GM04504 (cell line): Measurements from ENCODE around the gene SLC29A3.

Experiments
- DNase-seq: peaks from one replicate; pipeline ENCODE4 v3.0.0-alpha.2; 2012; ENCODE audit warnings: low read depth

Gene SLC29A3

DNA sequence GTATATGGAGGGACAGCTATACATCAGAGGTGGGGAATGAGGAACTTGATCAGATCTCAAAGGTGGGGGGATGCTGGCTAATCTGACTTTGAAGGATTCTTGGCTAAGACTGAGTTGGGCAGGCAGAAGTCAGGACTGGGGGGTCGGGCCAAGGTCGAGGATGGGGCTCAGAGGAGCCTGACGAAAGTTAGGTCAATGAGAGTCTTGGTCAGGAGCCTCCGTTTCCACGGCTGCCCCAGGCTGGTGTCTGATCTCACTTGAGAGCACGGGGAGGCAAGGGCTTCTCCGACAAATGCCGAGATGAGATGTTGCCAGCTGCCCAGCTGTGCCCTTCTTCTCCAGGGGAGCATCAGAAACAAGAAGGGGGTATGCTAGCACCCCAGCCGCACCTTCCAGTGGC is 5.7 kb downstream of the SLC29A3 start:
- DNase-seq: no peak

DNA sequence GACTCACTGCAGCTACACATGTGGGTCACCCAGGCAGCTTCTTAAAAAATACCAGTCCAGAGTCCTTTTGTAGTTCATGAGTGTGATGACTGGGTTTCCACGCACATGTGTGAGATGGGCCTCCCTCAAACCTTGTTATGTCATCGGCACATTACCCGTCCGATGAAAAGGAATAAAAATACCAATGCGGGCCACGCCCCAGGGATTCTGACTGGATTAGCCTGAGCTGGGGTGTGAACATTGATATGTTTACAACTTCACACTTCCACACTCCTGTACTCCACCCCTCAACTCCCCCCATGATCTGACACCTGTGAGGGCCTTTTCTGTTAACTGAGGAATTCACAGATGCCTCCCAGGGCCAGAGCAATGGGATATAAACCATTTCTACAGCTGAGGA is 6.2 kb downstream of the SLC29A3 start:
- no peak for DNase-seq

DNA sequence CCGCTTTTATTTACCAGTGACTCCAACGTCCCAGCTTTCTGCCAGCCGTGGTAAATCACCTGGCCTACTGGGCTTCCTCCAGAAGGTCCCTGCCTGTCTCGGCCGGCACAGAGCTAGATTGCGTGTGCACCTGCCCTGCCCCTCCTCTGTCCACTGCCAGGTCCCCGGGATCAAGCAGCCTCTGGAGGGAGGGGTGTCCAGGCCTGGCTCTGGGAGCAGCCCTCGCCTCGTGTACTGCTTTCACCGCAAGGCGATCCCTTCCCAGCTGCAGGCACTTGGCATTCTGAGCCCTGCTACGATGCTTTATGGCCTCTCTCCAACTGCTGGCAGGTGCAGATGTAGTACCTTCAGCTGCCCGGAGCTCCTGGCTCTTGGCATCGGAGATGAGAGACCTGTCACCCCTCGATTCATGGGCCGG is 7.4 kb downstream of the SLC29A3 start:
- no peak for DNase-seq

DNA sequence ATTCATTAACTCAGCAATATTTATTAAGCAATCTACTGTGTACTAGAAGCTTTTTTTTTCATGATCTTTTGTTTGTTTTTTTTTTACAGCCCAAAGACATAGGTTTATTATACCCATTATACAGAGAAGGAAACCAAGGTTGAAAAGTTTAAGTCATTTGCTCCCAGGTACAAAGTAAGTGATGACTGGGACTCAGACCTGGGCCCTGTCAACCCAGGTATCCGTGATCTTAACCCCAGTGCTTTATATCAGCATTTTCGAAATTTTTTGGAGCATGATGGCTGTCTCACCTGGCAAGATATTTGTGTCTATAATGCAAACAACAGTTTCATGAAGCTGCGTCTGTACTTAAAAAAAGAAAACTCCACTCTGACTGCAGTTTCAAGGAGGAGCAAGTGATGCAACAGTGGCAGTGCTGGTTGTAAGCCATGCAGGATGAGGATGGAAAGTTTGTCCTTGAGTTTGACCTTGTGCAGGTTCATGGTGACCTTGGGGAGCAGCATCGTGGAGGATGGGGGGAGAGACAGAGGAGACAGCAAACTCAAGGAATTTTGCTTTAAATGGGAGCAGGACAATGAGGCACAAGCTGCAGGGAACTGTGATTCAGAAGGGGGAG is 11.8 kb downstream of the SLC29A3 start:
- DNase-seq: no peak

DNA sequence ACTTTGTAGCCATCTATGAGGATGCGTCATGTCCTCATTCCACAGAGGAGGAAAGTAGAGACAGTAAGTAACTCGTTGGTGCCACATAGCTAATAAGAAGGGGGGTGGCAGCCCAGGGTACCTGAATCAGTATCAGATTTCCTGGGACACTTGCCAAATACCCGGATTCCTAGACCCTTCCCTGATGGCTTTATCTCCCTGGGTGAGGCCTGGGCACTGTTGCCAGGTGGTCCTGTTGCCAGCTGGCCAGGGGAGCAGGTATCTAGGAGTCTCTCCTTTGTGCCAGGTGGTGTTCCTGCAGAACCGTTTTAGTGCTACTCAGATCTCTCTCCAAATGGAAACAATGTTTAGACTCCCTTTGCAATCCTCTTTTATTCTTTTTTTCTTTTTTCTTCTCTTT is 12.7 kb downstream of the SLC29A3 start:
- DNase-seq: no peak

DNA sequence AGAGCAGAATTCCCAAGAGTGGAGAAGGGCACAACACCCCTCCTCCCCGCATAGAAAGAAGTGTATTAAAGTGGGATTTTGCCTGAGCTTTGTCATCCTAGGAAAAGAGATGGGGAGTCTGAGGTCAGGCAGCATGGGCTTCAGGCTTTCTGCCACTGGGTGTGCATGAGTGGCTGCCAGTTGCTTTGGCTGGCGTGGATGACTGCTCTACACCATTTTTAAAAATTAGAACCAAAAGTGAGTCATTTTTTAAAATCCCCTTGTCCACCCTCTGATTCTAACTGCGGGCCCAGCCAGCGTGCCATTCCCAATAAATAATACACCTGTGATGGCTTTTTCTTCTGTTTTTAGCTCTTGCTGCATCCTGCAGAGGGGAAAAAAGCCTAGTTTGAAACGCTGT is 13.4 kb downstream of the SLC29A3 start:
- DNase-seq: no peak

DNA sequence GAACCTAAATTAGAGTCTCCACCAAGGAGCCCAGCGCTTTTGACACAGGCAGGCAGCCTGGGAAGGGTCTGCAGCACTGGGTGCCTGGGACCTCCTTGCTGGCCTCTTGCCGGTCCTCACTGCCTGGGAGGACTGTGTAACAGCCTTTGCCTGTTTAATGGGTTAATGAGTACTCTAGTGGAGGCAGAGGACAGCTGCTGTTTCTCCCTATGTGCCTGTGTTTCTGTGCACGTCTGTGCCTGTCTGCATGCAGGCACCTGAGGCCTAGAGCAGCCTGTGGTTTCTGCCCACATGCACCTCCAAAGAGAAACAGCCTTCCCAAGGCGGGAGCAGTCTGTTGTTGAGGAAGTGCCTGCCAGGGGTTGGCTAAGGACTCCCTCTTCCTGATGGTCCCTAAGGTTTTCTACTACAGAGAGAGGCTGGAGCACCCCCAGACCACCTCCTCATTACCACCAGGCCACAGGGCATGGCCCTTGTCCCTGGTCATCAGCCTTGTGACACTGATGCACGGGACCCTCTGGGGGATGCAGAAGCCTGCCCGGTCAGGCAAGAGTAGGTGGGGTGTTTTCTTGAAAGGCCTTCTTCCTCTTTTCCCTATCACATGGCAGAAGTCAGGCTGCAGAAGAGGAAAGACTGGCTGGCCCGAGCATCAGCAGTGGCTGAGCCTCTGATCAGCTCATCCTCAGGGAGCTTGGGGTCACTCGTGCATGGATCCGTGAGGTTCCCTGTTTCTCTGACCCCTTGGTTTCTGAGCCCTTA is 14.2 kb downstream of the SLC29A3 start:
- no peak for DNase-seq

DNA sequence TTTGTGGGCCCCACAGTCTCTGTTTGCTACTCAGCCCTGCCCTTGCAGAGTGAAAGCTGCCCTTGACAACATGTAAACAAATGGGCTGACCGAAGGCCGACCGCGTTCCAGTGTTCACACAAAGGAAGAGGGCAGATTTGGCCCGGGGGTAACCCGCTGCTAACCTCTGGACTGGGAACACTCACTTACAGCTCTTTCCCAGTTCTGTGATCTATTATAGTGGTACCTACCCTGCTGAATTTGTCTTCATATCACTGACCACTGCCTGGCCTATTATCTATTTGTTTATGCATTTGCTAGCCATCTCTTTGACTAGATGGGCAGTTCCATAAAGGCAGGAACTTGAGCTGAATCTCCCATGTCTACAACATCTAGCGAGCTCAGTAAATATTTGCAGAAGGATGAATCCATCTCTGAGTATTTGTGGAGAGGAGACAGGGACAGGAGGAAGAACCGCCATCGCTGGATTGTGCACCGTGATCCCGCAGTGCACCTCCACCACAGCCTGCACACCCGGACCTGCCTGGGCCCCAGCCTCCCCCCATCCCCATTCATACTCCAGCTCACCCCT is 15.2 kb downstream of the SLC29A3 start:
- DNase-seq: no peak

DNA sequence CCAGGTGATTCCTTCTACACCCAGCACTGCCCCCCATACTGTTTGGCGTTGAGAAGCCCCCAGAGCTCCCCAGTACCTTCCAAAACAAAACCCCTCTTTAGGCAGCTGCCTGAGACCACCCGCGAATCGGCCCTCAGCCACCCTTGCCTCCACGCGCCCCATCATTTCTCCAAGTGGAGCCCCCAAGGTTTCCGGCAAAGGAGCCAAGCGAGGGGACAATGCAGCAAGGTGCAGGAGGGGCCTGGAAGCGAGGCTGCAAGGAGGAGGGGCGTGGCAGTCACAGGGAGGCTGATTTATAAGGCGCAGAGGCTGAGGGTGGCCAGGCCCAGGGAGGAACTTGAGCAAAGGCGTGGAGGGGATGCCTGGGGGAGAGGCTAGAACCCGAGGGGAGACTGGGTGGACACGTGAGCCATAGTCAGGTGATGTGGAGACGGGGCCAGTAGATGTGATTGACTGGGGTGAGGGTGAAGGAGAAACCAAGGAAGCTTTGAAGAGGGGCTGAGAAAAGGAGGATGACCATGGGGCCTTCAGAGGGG is 16.2 kb downstream of the SLC29A3 start:
- DNase-seq: no peak

DNA sequence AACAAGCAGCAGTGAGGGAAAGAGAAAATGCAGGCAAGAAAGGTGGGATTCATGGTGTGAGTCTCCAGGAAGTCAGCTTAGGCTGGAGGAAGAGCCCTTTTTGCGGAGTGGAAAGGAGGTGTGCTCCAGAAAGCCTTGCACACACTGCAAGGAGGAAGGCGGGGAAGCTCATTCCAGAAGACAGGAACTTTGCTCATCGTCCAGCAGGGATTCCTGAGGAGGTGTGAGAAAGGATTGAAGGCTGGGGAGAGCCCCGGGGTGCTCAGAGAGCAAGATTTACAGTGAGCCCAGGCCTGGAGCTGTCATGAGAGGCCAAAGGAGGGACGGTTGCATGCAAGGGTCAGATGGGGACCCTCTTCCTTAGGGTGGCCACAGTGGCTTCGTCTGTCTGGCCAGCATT is 17.6 kb downstream of the SLC29A3 start:
- DNase-seq: no peak

DNA sequence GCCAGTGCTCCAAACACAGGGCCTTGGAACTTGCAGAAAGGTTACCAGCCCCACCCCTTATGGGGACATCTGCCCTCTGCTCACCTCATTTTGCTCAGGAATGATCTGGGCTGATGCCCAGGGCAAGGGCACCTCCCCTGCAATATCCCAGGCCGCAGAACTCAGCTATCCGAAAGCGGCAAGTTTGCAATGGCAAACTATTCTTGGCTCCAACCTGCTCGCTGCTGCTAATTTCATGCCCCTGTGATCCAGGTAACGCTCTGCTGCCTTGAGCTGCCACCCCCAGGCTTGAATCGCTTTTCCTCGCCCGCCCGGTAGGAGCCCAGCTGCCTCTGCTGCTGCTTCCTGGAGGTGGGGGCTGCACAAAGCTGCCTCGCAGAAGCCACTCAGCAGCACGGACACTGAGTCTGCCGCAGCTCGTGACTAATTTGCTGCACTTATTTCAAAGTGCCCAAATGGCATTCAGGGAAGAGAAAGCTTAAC is 18.2 kb downstream of the SLC29A3 start:
- no peak for DNase-seq

DNA sequence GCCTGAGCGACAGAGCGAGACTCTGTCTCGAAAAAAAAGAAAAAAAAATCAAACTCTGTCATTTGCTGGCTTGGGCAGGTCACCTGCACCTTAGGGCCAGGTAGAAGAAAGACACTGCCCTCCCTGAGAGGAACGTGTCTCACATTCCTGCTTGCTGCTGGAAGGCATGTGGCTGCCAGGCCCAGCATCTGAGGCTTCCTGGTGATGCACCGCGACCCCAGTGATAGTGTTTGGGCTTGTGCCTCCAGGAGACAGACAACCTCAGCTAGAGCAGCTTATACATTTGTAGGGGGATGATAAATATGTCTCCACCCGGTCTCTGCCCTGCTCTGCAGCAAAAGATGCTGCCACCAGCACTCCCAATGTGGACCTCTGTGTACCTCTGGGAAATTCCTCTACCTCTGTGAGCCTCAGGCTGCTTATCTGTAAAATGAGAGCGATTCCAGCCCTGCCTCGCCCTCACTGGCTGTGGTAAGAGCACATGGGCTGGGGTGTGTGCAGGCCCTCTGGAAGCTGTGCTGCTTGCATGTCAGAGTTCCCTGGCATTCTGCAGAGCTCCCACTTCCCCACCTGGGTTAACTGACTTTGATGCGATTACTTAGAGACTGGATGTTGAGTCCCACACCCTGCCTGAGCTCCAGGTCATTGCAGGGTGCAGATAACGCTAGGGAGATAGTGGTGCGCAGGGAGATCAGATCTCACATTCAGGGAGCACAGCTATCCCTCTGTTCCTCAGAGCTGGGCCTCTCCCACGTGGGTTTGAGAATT is 19.9 kb downstream of the SLC29A3 start:
- no peak for DNase-seq

DNA sequence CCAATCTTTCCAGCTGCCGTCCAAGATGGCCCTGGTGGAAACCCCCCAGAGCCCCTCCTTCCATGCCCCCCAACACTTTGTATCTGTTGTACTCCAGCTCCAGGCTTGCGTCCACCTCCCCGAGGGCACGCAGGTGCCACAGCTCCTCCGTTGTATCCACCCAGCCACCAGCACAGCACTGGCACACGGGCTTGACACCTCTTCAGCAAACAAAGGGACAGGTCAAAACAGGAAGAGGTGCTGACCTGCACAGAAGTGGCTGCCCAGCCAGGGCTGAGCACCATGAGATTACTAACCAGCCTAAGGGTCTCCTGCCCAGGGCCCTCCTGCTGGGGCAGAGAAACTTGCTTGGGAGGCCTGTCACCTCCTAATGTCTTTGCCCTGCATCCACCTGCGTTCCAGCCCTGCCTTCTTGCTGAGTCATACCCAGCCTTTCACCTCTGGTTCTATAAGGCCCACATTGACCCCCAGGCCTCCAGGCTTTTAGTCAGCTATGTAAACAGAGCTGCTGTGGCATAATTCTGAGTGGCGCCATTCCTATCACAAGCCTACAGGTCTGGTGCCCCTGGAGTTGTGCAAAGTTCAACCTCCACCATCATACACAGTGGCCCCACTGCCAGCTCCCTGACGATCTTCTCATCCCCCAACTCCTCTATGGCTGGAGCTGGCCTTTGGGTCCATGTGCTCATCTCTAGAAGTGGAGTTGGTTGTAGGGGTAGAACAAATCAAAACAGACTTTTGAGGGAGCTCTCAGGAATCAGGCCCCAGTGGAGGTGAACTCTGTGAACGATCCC is 20.9 kb downstream of the SLC29A3 start:
- no peak for DNase-seq

DNA sequence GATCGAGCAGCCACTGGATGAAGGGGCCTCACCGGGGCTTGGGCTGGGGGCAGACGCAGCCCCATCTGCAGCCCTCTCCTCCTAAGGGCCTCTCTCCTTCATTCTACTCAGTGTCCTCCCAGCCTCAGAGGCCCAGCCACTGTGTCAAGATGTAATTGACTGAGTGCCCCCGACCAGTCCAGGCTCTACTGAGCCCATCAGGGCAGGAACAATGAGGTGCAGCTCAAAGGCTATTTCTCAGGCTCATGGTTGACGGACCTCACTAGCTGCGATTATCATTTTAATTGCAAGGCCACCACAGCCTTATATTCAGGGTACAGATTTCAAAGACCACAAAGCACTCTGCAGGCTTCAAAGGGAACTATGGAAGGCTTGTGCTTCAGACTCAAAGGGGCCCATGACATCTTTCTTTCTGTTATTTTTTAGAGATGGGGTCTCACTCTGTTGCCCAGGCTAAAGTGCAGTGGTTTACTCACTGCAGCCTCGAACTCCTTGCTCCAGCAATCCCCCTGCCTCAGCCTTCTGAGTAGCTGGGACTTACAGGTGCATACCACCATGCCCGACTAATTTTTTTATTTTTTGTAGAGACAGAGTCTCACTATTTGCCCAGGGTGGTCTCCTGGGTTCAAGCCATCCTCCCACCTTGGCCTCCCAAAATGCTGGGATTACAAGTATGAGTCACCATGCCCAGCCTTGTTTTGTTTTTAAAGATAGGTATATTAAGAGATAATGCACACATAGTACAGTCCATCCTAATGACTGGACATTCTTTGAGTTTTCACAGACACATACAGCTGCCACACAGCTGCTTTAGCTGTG is 23.7 kb downstream of the SLC29A3 start:
- no peak for DNase-seq

DNA sequence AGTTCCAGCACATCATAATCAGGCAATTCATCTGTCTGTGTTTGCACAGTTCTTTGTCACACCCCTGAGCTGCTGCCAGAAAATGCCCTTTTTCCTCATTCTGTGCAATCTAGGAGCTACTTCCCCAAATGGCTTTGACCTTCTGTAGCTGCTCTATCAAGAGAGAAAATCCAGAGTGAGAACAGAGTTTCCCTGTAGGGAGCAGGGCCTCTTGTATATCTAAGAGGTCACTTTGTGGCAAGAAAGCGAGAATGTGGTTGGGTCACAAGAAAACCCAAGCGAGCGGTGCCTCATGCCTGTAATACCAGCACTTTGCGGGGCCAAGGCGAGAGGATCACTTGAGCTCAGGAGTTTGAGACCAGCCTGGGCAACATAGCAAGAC is 24.3 kb downstream of the SLC29A3 start:
- no peak for DNase-seq

DNA sequence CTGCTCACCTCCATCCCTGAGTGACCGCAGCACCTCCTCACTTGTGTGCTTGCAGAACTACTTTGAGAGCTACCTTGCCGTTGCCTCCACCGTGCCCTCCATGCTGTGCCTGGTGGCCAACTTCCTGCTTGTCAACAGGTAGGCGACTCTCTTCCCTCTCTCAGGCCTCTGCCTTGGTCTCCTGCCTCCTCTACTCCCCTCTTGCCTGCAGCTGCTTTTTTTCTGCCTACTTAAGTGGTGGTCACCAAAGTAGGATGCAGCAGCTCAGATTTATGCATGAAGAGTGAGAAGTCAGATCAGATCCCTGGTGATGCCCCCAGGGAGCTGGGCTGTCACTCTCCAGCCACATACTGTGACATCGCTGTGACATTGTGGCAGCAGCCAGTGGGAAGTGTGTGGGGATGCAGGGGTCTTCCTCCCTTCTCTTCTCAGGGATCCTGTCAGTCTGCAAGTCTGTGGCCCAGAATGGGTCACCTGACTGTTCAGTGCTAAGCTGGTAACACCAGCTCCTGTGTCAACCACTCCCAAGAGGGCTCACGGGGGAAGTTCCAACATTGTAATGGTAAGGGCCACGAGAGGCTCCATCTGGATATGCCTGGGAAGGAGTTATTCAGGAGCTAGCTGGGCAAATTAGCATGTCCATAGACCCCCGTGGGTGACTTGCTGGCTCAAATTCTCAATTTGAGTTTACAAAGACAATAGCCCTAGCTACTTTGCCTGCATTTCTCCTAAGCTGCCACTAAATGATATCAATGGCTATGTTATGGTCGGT is 25.3 kb downstream of the SLC29A3 start:
- DNase-seq: no peak

DNA sequence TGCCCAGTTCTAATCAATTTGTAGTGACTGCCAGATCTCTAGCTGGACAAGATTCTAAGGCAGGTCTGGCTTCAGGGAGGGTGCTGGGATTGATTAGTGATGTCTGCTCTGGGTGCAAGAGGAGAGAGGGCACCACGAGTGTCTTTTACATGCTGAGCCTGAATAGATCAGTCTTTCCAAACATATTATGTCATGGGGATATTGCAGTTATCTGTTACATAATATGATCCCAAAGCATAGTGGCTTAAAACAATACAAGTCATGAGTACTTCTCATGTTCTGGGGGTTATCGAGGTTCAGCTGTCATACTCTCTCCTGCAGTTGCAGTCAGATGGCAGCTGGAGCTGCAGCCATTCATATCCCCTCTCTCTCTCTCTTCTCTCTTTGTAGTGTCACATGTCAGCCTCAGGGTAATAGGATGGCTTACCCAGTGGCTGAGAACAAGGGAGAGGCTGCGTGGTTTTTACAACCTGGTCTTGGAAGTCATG is 26.0 kb downstream of the SLC29A3 start:
- DNase-seq: no peak

DNA sequence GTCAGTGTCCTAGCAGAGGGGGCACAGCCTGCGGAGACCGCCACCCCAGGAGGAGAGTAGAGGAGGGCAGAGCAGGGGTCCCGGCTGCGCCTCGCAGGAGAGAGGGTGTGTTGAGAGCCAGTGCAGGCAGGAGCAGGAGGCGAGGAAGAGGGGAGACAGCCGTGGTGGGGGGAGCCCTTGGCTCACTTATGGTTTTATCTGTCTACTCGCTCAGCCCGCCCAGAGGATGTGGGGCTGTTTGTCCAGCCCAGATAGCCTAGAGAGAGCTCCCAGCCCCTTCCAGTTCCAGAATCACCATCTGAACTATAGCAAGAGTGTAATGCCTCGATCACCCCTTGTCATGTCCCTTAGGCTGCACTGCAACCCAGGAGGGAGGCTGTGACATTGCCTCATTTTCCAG is 26.6 kb downstream of the SLC29A3 start:
- no peak for DNase-seq

DNA sequence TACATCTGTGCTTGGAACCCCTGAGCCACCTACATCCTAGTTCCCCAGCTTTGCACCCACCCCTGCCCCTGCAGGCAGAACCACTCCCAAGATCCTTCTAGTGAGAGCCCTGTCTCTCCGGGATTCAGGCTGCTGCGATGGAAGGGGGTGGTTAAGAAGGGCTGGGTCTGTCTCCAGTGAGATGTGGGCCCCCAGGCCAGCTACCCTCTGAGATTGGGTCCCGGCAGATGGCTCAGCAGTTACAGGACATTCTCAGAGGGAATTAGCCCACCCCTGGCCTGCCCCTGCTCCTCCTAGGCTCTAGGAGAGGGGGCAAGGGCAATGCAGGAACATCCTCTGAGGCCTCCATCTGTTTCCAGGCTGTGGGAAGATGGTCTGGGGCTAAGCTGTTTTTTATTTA is 27.7 kb downstream of the SLC29A3 start:
- DNase-seq: no peak
